Natural killer cell (primary cell): ENCODE data around the gene YTHDF1. TPM values are rescaled to one million over a fixed set of nuclear protein-coding genes. Genes with fewer than 3 reads are reported as not detected.

ENCODE experiments used
- ATAC-seq, 3 donors: fragments of 150-1000 bp in 2 of 3; fragments of 200-7000 bp in 1 of 3; cut with Tn5 transposase; 1 replicate in 1 of 3; 2 replicates in 2 of 3; pipeline ENCODE4 v1.10.0; 2021; ENCODE audit warnings: mild to moderate bottlenecking in 2 of 3, moderate library complexity in 2 of 3
- DNase-seq, 2 donors: peaks; one replicate each; pipeline versions ENCODE4 v3.0.0 to v3.0.0-alpha.2; 2013 to 2021; ENCODE audit warnings: mixed read lengths in 1 of 2
- H3K27ac ChIP-seq: one replicate; pipeline ENCODE4 v1.5.1; 2013; ENCODE audit warnings: mild to moderate bottlenecking, low read length
- H3K27me3 ChIP-seq: one replicate; pipeline ENCODE4 v1.6.1; 2013; ENCODE audit warnings: low read length; ENCODE audit not compliant: control insufficient read depth, insufficient read depth
- H3K36me3 ChIP-seq: one replicate; pipeline ENCODE4 v1.6.1; 2013; ENCODE audit warnings: low read length; ENCODE audit not compliant: control insufficient read depth, insufficient read depth
- H3K4me1 ChIP-seq: one replicate; pipeline ENCODE4 v1.6.1; 2013; ENCODE audit warnings: low read length; ENCODE audit not compliant: control insufficient read depth, insufficient read depth
- H3K4me3 ChIP-seq: one replicate; pipeline ENCODE4 v1.5.1; 2013; ENCODE audit warnings: low read length
- H3K9me3 ChIP-seq: one replicate; pipeline ENCODE4 v1.6.1; 2013; ENCODE audit warnings: low read length; ENCODE audit not compliant: control insufficient read depth, insufficient read depth
- H3K27ac Mint-ChIP-seq, 2 donors: one replicate each; pipeline ENCODE4 v1.8.0; 2022; ENCODE audit warnings: mild to moderate bottlenecking in 2 of 2, mixed read lengths in 2 of 2, moderate library complexity in 1 of 2
- H3K27me3 Mint-ChIP-seq, 2 donors: one replicate each; pipeline ENCODE4 v1.8.0; 2022; ENCODE audit warnings: low read depth in 2 of 2, mixed read lengths in 2 of 2
- H3K36me3 Mint-ChIP-seq: one replicate; pipeline ENCODE4 v1.8.0; 2022; ENCODE audit warnings: mixed read lengths
- H3K4me1 Mint-ChIP-seq, 2 donors: one replicate each; pipeline ENCODE4 v1.8.0; 2022; ENCODE audit warnings: mixed read lengths in 2 of 2
- H3K4me3 Mint-ChIP-seq: one replicate; pipeline ENCODE4 v1.8.0; 2022; ENCODE audit warnings: mild to moderate bottlenecking, moderate library complexity, mixed read lengths
- H3K9me3 Mint-ChIP-seq, 2 donors: one replicate each; pipeline ENCODE4 v1.8.0; 2022; ENCODE audit warnings: mixed read lengths in 2 of 2
- CTCF ChIP-seq: fragments of 200-600 bp; IDR thresholded peaks from one replicate; pipeline ENCODE4 v1.8.0; 2022; ENCODE audit warnings: antibody characterized with exemption
- WGBS: methylation state at CpG from one replicate; pipeline ENCODE4 v1.1.7; 2013; ENCODE audit warnings: missing lambda C conversion rate; ENCODE audit not compliant: insufficient coverage; 5-methylcytosine and 5-hydroxymethylcytosine counted together
- intact Hi-C: fragments of 100-400 bp; cut with micrococcal nuclease; formaldehyde crosslinking; loops from one replicate; pipeline ENCODE4 v1.14.2; 2022
- total RNA-seq, 4 donors: library from RNA; stranded (reverse); fragments of 120-200 nt in 1 of 4; gene quantifications; one replicate each; pipeline versions ENCODE4 v1.2.3 to v1.2.4, GENCODE V29; 2013 to 2022

Gene YTHDF1
- total RNA-seq, 3 donors from 2014 or later (not counting 1 experiment from before 2014, with no cell fraction given) = 39.1 to 43.1 (median 41.0) TPM

- ATAC-seq (no peak), DNase-seq (no peak)
- WGBS = 95% methylated on average over 6 of the region's 6 CpGs
- H3K4me1 ChIP-seq = peaks cover 14% of the 10 kb centered on the region
- no peak overlapping the region for H3K27ac Mint-ChIP-seq
- H3K4me3 Mint-ChIP-seq = no peak overlapping the region
- no peaks in the 10 kb centered on the region for H3K27me3 ChIP-seq
- peaks cover 7% of the 10 kb centered on the region for H3K36me3 Mint-ChIP-seq
- intact Hi-C loops = no loop called here
- peaks cover 43 to 55% of the 10 kb centered on the region in 2 donors for H3K4me1 Mint-ChIP-seq
- no peak overlapping the region for H3K4me3 ChIP-seq
- no peak overlapping the region for H3K27ac ChIP-seq
- no peaks in the 10 kb centered on the region for H3K27me3 Mint-ChIP-seq
- no peaks in the 10 kb centered on the region for H3K9me3 ChIP-seq
- no peak for TF ChIP-seq CTCF
- peaks cover 63% of the 10 kb centered on the region for H3K36me3 ChIP-seq
- H3K9me3 Mint-ChIP-seq = no peaks in the 10 kb centered on the region
These were observed 7.5 kb downstream of the YTHDF1 start for GRCh38 chr20:63208346-63208909.

GRCh38 chr20:63206878-63207277 lies 9.1 kb downstream of the YTHDF1 start:
- Histone ChIP-seq H3K4me3 (no peak overlapping the region), H3K4me1 (no peaks in the 10 kb centered on the region), H3K36me3 (peaks cover 66% of the 10 kb centered on the region), H3K27ac (no peak overlapping the region), H3K9me3 (no peaks in the 10 kb centered on the region), H3K27me3 (no peaks in the 10 kb centered on the region)
- H3K4me3 Mint-ChIP-seq = no peak overlapping the region
- peaks cover 27 to 40% of the 10 kb centered on the region in 2 donors for H3K4me1 Mint-ChIP-seq
- H3K27ac Mint-ChIP-seq = no peak overlapping the region
- 98% methylated on average over 10 of the region's 11 CpGs for WGBS
- DNase-seq (no peak), ATAC-seq (no peak)
- no peaks in the 10 kb centered on the region for H3K27me3 Mint-ChIP-seq
- no peaks in the 10 kb centered on the region for H3K9me3 Mint-ChIP-seq
- H3K36me3 Mint-ChIP-seq = peaks cover 7% of the 10 kb centered on the region
- no peak for TF ChIP-seq CTCF
- intact Hi-C loops = no loop called here

- no peak overlapping the region for H3K4me3 Mint-ChIP-seq
These were observed 10.0 kb downstream of the YTHDF1 start for GRCh38 chr20:63205896-63206295.

More at GRCh38 chr20:63205896-63206295, 10.0 kb downstream of the YTHDF1 start:
- 94% methylated on average over 10 of the region's 10 CpGs for WGBS
- Histone ChIP-seq H3K9me3 (no peaks in the 10 kb centered on the region), H3K4me3 (no peak overlapping the region), H3K4me1 (no peaks in the 10 kb centered on the region), H3K27ac (no peak overlapping the region), H3K27me3 (no peaks in the 10 kb centered on the region), H3K36me3 (peaks cover 68% of the 10 kb centered on the region)
- TF ChIP-seq CTCF = no peak
- no peaks in the 10 kb centered on the region for H3K9me3 Mint-ChIP-seq
- intact Hi-C loops = no loop called here
- H3K27me3 Mint-ChIP-seq = no peaks in the 10 kb centered on the region
- ATAC-seq = no peak
- no peak for DNase-seq
- peaks cover 7% of the 10 kb centered on the region for H3K36me3 Mint-ChIP-seq
- H3K27ac Mint-ChIP-seq = no peak overlapping the region
- peaks cover 26 to 37% of the 10 kb centered on the region in 2 donors for H3K4me1 Mint-ChIP-seq
